Astrocyte (in vitro differentiated cells and primary cell): Measurements from ENCODE around the gene CACNA1C. TPM values are rescaled to one million over a fixed set of nuclear protein-coding genes. Genes with fewer than 3 reads are reported as not detected.
A peak's percentile ranks its signal among the peaks of the same experiment; 100 is the strongest.

ENCODE experiments used
- DNase-seq: peaks from one replicate; pipeline ENCODE4 v3.0.0-alpha.2; 2010; ENCODE audit warnings: low read depth
- FAIRE-seq: peaks from 2 replicates; lab custom pipeline; 2011; peaks lifted over from hg19 to GRCh38; lab: Jason Lieb, UNC
- H2AFZ ChIP-seq: 2 replicates; pipeline ENCODE4 v1.6.0; 2012; ENCODE audit warnings: low read depth, low read length, inconsistent platforms
- H3K27ac ChIP-seq: 2 replicates; pipeline ENCODE4 v1.5.1; 2011; ENCODE audit warnings: low read depth, low read length, inconsistent platforms
- H3K27me3 ChIP-seq: 2 replicates; pipeline ENCODE4 v1.6.0; 2011; ENCODE audit warnings: low read length, inconsistent platforms; ENCODE audit not compliant: insufficient read depth
- H3K36me3 ChIP-seq: 2 replicates; pipeline ENCODE4 v1.5.1; 2011; ENCODE audit warnings: low read length, inconsistent platforms; ENCODE audit not compliant: insufficient read depth
- H3K4me1 ChIP-seq: 2 replicates; pipeline ENCODE4 v1.5.1; 2011; ENCODE audit warnings: low read length, inconsistent platforms; ENCODE audit not compliant: insufficient read depth
- H3K4me2 ChIP-seq: 2 replicates; pipeline ENCODE4 v1.6.0; 2012; ENCODE audit warnings: low read length, inconsistent platforms
- H3K4me3 ChIP-seq: 2 replicates; pipeline ENCODE4 v1.5.1; 2011; ENCODE audit warnings: low read depth, mild to moderate bottlenecking, low read length, inconsistent platforms; ENCODE audit not compliant: insufficient read depth
- H3K79me2 ChIP-seq: 2 replicates; pipeline ENCODE4 v1.6.0; 2012; ENCODE audit warnings: mild to moderate bottlenecking, low read length, inconsistent platforms; ENCODE audit not compliant: insufficient read depth
- H3K9ac ChIP-seq: 2 replicates; pipeline ENCODE4 v1.6.0; 2012; ENCODE audit warnings: mild to moderate bottlenecking, low read length, inconsistent platforms
- H3K9me3 ChIP-seq: 2 replicates; pipeline ENCODE4 v1.5.1; 2012; ENCODE audit warnings: low read depth, mild to moderate bottlenecking, low read length, inconsistent platforms; ENCODE audit not compliant: insufficient read depth
- H4K20me1 ChIP-seq: 2 replicates; pipeline ENCODE4 v1.6.0; 2012; ENCODE audit warnings: low read length, inconsistent platforms; ENCODE audit not compliant: insufficient read depth
- H3K27ac Mint-ChIP-seq: one replicate; pipeline ENCODE4 v1.8.0; 2021; ENCODE audit warnings: mild to moderate bottlenecking, mixed read lengths; ENCODE audit not compliant: unreplicated experiment
- H3K27me3 Mint-ChIP-seq: one replicate; pipeline ENCODE4 v1.8.0; 2021; ENCODE audit warnings: low read depth, mixed read lengths; ENCODE audit not compliant: unreplicated experiment
- H3K36me3 Mint-ChIP-seq: one replicate; pipeline ENCODE4 v1.8.0; 2021; ENCODE audit warnings: low read depth, mixed read lengths; ENCODE audit not compliant: unreplicated experiment
- H3K4me1 Mint-ChIP-seq: one replicate; pipeline ENCODE4 v1.8.0; 2021; ENCODE audit warnings: low read depth, mixed read lengths; ENCODE audit not compliant: unreplicated experiment
- H3K4me3 Mint-ChIP-seq: one replicate; pipeline ENCODE4 v1.8.0; 2021; ENCODE audit warnings: mild to moderate bottlenecking, moderate library complexity, mixed read lengths; ENCODE audit not compliant: unreplicated experiment
- H3K9me3 Mint-ChIP-seq: one replicate; pipeline ENCODE4 v1.8.0; 2021; ENCODE audit warnings: mild to moderate bottlenecking, mixed read lengths; ENCODE audit not compliant: unreplicated experiment
- CTCF ChIP-seq: IDR thresholded peaks from 2 replicates; pipeline ENCODE4 v1.5.1; 2011; ENCODE audit warnings: low read depth, mild to moderate bottlenecking, inconsistent platforms, low read length, moderate library complexity; ENCODE audit not compliant: insufficient read depth
- EZH2 ChIP-seq: IDR thresholded peaks from 2 replicates; pipeline ENCODE4 v1.6.1; 2012; ENCODE audit warnings: mild to moderate bottlenecking, low read length, inconsistent platforms; ENCODE audit not compliant: insufficient read depth
- total RNA-seq: library from RNA; stranded (reverse); gene quantifications from 2 replicates; pipeline ENCODE4 v1.2.1, GENCODE V29; 2021

Gene CACNA1C
- total RNA-seq, 1 donor from 2014 or later: 2.1 TPM

GRCh38 chr12:2084553-2085296, 31.9 kb downstream of the CACNA1C start:
- peak overlapping the region; percentile 53 for H3K4me2 ChIP-seq
- no peaks in the 10 kb centered on the region for H3K27me3 ChIP-seq
- Mint-ChIP-seq H3K4me3 (peak overlapping the region; percentile 37), H3K4me1 (peaks cover 43% of the 10 kb centered on the region), H3K27me3 (peaks cover 9% of the 10 kb centered on the region), H3K36me3 (peaks cover 5% of the 10 kb centered on the region), H3K27ac (peak overlapping the region; percentile 93), H3K9me3 (peaks cover 5% of the 10 kb centered on the region)
- FAIRE-seq (peak; percentile 73), DNase-seq (peak; percentile 77)
- no peaks in the 10 kb centered on the region for H3K36me3 ChIP-seq
- H3K27ac ChIP-seq: peak overlapping the region; percentile 9
- H3K9me3 ChIP-seq: peaks cover 2% of the 10 kb centered on the region
- H4K20me1 ChIP-seq: peaks cover 5% of the 10 kb centered on the region
- no peak overlapping the region for H2AFZ ChIP-seq
- no peak overlapping the region for H3K4me3 ChIP-seq
- H3K79me2 ChIP-seq: no peaks in the 10 kb centered on the region
- TF ChIP-seq CTCF (no peak), EZH2 (no peak)
- no peak overlapping the region for H3K9ac ChIP-seq
- H3K4me1 ChIP-seq: peaks cover 3% of the 10 kb centered on the region

GRCh38 chr12:2092354-2092753, 39.6 kb downstream of the CACNA1C start:
- DNase-seq: no peak
- H3K27me3 Mint-ChIP-seq: peaks cover 13% of the 10 kb centered on the region
- H3K79me2 ChIP-seq: no peaks in the 10 kb centered on the region
- no peak overlapping the region for H3K4me3 Mint-ChIP-seq
- peaks cover 4% of the 10 kb centered on the region for H3K36me3 Mint-ChIP-seq
- no peaks in the 10 kb centered on the region for H3K36me3 ChIP-seq
- H4K20me1 ChIP-seq: peaks cover 3% of the 10 kb centered on the region
- H3K4me2 ChIP-seq: no peak overlapping the region
- no peak for FAIRE-seq
- H3K4me3 ChIP-seq: no peak overlapping the region
- H3K4me1 Mint-ChIP-seq: peaks cover 10% of the 10 kb centered on the region
- H2AFZ ChIP-seq: no peak overlapping the region
- H3K4me1 ChIP-seq: no peaks in the 10 kb centered on the region
- no peak overlapping the region for H3K9ac ChIP-seq
- H3K9me3 Mint-ChIP-seq: peaks cover 6% of the 10 kb centered on the region
- peaks cover 2% of the 10 kb centered on the region for H3K27me3 ChIP-seq
- H3K27ac Mint-ChIP-seq: no peak overlapping the region
- TF ChIP-seq EZH2 (no peak), CTCF (no peak)
- no peaks in the 10 kb centered on the region for H3K9me3 ChIP-seq
- no peak overlapping the region for H3K27ac ChIP-seq

- no peak overlapping the region for H3K27ac Mint-ChIP-seq
These were observed 40.1 kb downstream of the CACNA1C start for GRCh38 chr12:2092890-2093289.

More at GRCh38 chr12:2092890-2093289, 40.1 kb downstream of the CACNA1C start:
- Mint-ChIP-seq H3K4me3 (no peak overlapping the region), H3K9me3 (peaks cover 6% of the 10 kb centered on the region), H3K36me3 (peaks cover 4% of the 10 kb centered on the region), H3K27me3 (peaks cover 14% of the 10 kb centered on the region), H3K4me1 (peaks cover 10% of the 10 kb centered on the region)
- no peaks in the 10 kb centered on the region for H3K4me1 ChIP-seq
- no peaks in the 10 kb centered on the region for H3K9me3 ChIP-seq
- H3K27ac ChIP-seq: no peak overlapping the region
- H3K36me3 ChIP-seq: no peaks in the 10 kb centered on the region
- peaks cover 3% of the 10 kb centered on the region for H4K20me1 ChIP-seq
- no peak overlapping the region for H3K4me2 ChIP-seq
- H3K4me3 ChIP-seq: no peak overlapping the region
- peaks cover 2% of the 10 kb centered on the region for H3K27me3 ChIP-seq
- no peak for FAIRE-seq
- no peak overlapping the region for H3K9ac ChIP-seq
- no peaks in the 10 kb centered on the region for H3K79me2 ChIP-seq
- TF ChIP-seq CTCF (no peak), EZH2 (no peak)
- DNase-seq: peak; percentile 47
- H2AFZ ChIP-seq: no peak overlapping the region
